Measurements from ENCODE around the gene CCDC171.
"Not testable (repeated sequence)": the region's sequence is repeated elsewhere in the genome, so short reads cannot be mapped to it uniquely, and the experiment has no call there.

Gene CCDC171

GRCh38 chr9:15785584-15785983 lies 232.7 kb downstream of the CCDC171 start:
- FAIRE-seq (peak; percentile 88), DNase-seq (ENCODE audit: insufficient read length) (no peak)
- TF ChIP-seq TAF1 (IDR thresholded peaks at IDR 0.05; ENCODE audit: borderline replicate concordance, low read depth, low read length): no peak
- no peak for TF ChIP-seq POLR2AphosphoS5 (IDR thresholded peaks at IDR 0.05; ENCODE audit: low read depth, low read length)
- TF ChIP-seq POLR2A (IDR thresholded peaks at IDR 0.05; ENCODE audit: low read depth, low read length): no peak

- no peak for FAIRE-seq
- DNase-seq (ENCODE audit: insufficient read length): no peak
- TF ChIP-seq TAF1 (IDR thresholded peaks at IDR 0.05; ENCODE audit: borderline replicate concordance, low read depth, low read length): no peak
- no peak for TF ChIP-seq POLR2AphosphoS5 (IDR thresholded peaks at IDR 0.05; ENCODE audit: low read depth, low read length)
- no peak for TF ChIP-seq POLR2A (IDR thresholded peaks at IDR 0.05; ENCODE audit: low read depth, low read length)
Observed at GRCh38 chr9:15786616-15787015, 233.8 kb downstream of the CCDC171 start.

- not testable (repeated sequence) for DNase-seq (ENCODE audit: insufficient read length); FAIRE-seq
Observed at GRCh38 chr9:15810219-15810899, 257.5 kb downstream of the CCDC171 start.

GRCh38 chr9:15813076-15813475 lies 260.2 kb downstream of the CCDC171 start:
- no peak for FAIRE-seq
- DNase-seq (ENCODE audit: insufficient read length): no peak
- no peak for TF ChIP-seq POLR2AphosphoS5 (IDR thresholded peaks at IDR 0.05; ENCODE audit: low read depth, low read length)
- no peak for TF ChIP-seq TAF1 (IDR thresholded peaks at IDR 0.05; ENCODE audit: borderline replicate concordance, low read depth, low read length)
- no peak for TF ChIP-seq POLR2A (IDR thresholded peaks at IDR 0.05; ENCODE audit: low read depth, low read length)

GRCh38 chr9:15824310-15824709 lies 271.5 kb downstream of the CCDC171 start:
- no peak for FAIRE-seq
- DNase-seq (ENCODE audit: insufficient read length): no peak
- no peak for TF ChIP-seq POLR2A (IDR thresholded peaks at IDR 0.05; ENCODE audit: low read depth, low read length)
- TF ChIP-seq TAF1 (IDR thresholded peaks at IDR 0.05; ENCODE audit: borderline replicate concordance, low read depth, low read length): no peak
- TF ChIP-seq POLR2AphosphoS5 (IDR thresholded peaks at IDR 0.05; ENCODE audit: low read depth, low read length): no peak

GRCh38 chr9:15831384-15831783 lies 278.5 kb downstream of the CCDC171 start:
- FAIRE-seq: no peak
- no peak for TF ChIP-seq TAF1 (IDR thresholded peaks at IDR 0.05; ENCODE audit: borderline replicate concordance, low read depth, low read length)
- no peak for TF ChIP-seq POLR2A (IDR thresholded peaks at IDR 0.05; ENCODE audit: low read depth, low read length)
- no peak for TF ChIP-seq POLR2AphosphoS5 (IDR thresholded peaks at IDR 0.05; ENCODE audit: low read depth, low read length)

GRCh38 chr9:15834541-15834940 lies 281.7 kb downstream of the CCDC171 start:
- FAIRE-seq (no peak), DNase-seq (ENCODE audit: insufficient read length) (no peak)
- TF ChIP-seq POLR2AphosphoS5 (IDR thresholded peaks at IDR 0.05; ENCODE audit: low read depth, low read length) (no peak), POLR2A (IDR thresholded peaks at IDR 0.05; ENCODE audit: low read depth, low read length) (no peak), TAF1 (IDR thresholded peaks at IDR 0.05; ENCODE audit: borderline replicate concordance, low read depth, low read length) (no peak)

More at GRCh38 chr9:15831384-15831783, 278.5 kb downstream of the CCDC171 start:
- no peak for DNase-seq (ENCODE audit: insufficient read length)

- FAIRE-seq (peak; percentile 83), DNase-seq (ENCODE audit: insufficient read length) (peak; percentile 5)
- TF ChIP-seq POLR2A (IDR thresholded peaks at IDR 0.05; ENCODE audit: low read depth, low read length): no peak
- TF ChIP-seq POLR2AphosphoS5 (IDR thresholded peaks at IDR 0.05; ENCODE audit: low read depth, low read length): no peak
- no peak for TF ChIP-seq TAF1 (IDR thresholded peaks at IDR 0.05; ENCODE audit: borderline replicate concordance, low read depth, low read length)
Observed at GRCh38 chr9:15837079-15837679, 284.3 kb downstream of the CCDC171 start.

- no peak for DNase-seq (ENCODE audit: insufficient read length)
- FAIRE-seq: no peak
- TF ChIP-seq POLR2A (IDR thresholded peaks at IDR 0.05; ENCODE audit: low read depth, low read length) (no peak), TAF1 (IDR thresholded peaks at IDR 0.05; ENCODE audit: borderline replicate concordance, low read depth, low read length) (no peak), POLR2AphosphoS5 (IDR thresholded peaks at IDR 0.05; ENCODE audit: low read depth, low read length) (no peak)
Observed at GRCh38 chr9:15842051-15842450, 289.2 kb downstream of the CCDC171 start.

GRCh38 chr9:15843316-15843715 lies 290.5 kb downstream of the CCDC171 start:
- DNase-seq (ENCODE audit: insufficient read length): no peak
- TF ChIP-seq POLR2A (IDR thresholded peaks at IDR 0.05; ENCODE audit: low read depth, low read length) (no peak), TAF1 (IDR thresholded peaks at IDR 0.05; ENCODE audit: borderline replicate concordance, low read depth, low read length) (no peak), POLR2AphosphoS5 (IDR thresholded peaks at IDR 0.05; ENCODE audit: low read depth, low read length) (no peak)
- FAIRE-seq: no peak

GRCh38 chr9:15843931-15844330 lies 291.1 kb downstream of the CCDC171 start:
- no peak for DNase-seq (ENCODE audit: insufficient read length)
- FAIRE-seq: no peak
- no peak for TF ChIP-seq TAF1 (IDR thresholded peaks at IDR 0.05; ENCODE audit: borderline replicate concordance, low read depth, low read length)
- no peak for TF ChIP-seq POLR2A (IDR thresholded peaks at IDR 0.05; ENCODE audit: low read depth, low read length)
- TF ChIP-seq POLR2AphosphoS5 (IDR thresholded peaks at IDR 0.05; ENCODE audit: low read depth, low read length): no peak

- FAIRE-seq (no peak), DNase-seq (ENCODE audit: insufficient read length) (no peak)
- TF ChIP-seq POLR2AphosphoS5 (IDR thresholded peaks at IDR 0.05; ENCODE audit: low read depth, low read length) (no peak), TAF1 (IDR thresholded peaks at IDR 0.05; ENCODE audit: borderline replicate concordance, low read depth, low read length) (no peak), POLR2A (IDR thresholded peaks at IDR 0.05; ENCODE audit: low read depth, low read length) (no peak)
Observed at GRCh38 chr9:15846611-15847010, 293.8 kb downstream of the CCDC171 start.
